ENCODE results near the gene SLC15A3.

Gene SLC15A3

DNA sequence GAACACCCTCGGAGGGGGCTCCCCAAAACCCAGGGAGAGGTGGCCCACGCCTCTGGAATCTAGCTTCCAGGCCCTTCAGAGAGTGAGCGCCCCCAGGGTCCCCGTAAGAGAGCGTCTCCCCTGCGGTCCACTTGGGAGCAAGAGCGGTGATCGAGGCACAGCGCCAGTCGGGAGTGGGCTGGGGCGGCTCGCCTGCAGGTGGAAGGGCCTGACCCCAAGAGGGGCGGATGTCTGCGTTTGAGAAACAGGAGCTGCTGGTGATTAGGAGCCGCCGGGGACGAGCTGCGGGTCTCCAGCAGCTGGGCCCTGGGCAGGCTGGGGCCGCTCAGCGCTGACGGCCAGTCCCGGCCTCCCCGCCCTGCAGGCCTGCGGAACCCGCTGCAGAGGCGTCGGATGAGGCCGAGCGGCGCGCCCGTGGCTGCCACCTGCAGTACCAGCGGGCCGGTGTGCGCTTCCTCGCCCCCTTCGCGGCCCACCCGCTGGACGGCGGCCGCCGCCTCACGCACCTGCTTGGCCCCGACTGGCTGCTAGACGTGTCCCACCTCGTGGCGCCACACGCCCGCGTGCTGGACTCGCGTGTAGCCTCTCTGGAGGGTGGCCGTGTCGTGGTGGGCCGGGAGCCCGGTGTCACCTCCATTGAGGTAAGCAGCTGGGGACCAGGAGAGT is 17.7 kb downstream of the SLC15A3 start:
- no peaks in the 10 kb centered on the region for H3K36me3 ChIP-seq (ENCODE audit: insufficient read depth, low read length)
- TF ChIP-seq EZH2 (IDR thresholded peaks at IDR 0.05; ENCODE audit: borderline replicate concordance, low read depth, low read length, severe bottlenecking): no peak
- TF ChIP-seq, protein P1, sequence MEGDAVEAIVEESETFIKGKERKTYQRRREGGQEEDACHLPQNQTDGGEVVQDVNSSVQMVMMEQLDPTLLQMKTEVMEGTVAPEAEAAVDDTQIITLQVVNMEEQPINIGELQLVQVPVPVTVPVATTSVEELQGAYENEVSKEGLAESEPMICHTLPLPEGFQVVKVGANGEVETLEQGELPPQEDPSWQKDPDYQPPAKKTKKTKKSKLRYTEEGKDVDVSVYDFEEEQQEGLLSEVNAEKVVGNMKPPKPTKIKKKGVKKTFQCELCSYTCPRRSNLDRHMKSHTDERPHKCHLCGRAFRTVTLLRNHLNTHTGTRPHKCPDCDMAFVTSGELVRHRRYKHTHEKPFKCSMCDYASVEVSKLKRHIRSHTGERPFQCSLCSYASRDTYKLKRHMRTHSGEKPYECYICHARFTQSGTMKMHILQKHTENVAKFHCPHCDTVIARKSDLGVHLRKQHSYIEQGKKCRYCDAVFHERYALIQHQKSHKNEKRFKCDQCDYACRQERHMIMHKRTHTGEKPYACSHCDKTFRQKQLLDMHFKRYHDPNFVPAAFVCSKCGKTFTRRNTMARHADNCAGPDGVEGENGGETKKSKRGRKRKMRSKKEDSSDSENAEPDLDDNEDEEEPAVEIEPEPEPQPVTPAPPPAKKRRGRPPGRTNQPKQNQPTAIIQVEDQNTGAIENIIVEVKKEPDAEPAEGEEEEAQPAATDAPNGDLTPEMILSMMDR (IDR thresholded peaks at IDR 0.05; ENCODE audit: borderline replicate concordance, extremely low read depth, low read length, poor library complexity, severe bottlenecking): no peak
- H2AFZ ChIP-seq (ENCODE audit: low read depth, low read length): no peak overlapping the region
- no peak overlapping the region for H3K4me2 ChIP-seq (ENCODE audit: insufficient read depth, low read length)
- no peak overlapping the region for H3K27ac ChIP-seq (ENCODE audit: low read length)
- no peaks in the 10 kb centered on the region for H3K79me2 ChIP-seq (ENCODE audit: insufficient read depth, low read length)
- H4K20me1 ChIP-seq (ENCODE audit: insufficient read depth, low read length): no peaks in the 10 kb centered on the region
- ATAC-seq (ENCODE audit: insufficient read depth, low read depth) (no peak), DNase-seq (no peak)
- no peaks in the 10 kb centered on the region for H3K4me1 ChIP-seq (ENCODE audit: insufficient read depth, low read length)
- H3K4me3 ChIP-seq (ENCODE audit: low read depth in 1 of 2, low read length in 2 of 2): no peak overlapping the region
- H3K27me3 ChIP-seq (ENCODE audit: insufficient read depth, low read length, poor library complexity): peaks cover 3% of the 10 kb centered on the region
- no peaks in the 10 kb centered on the region for H3K9me3 ChIP-seq (ENCODE audit: insufficient read depth, low read length, severe bottlenecking)
- no peak overlapping the region for H3K9ac ChIP-seq (ENCODE audit: low read depth, low read length)

- H3K27me3 ChIP-seq (ENCODE audit: insufficient read depth, low read length, poor library complexity): no peaks in the 10 kb centered on the region
- H2AFZ ChIP-seq (ENCODE audit: low read depth, low read length): no peak overlapping the region
- no peak overlapping the region for H3K4me3 ChIP-seq (ENCODE audit: low read depth in 1 of 2, low read length in 2 of 2)
- H3K4me1 ChIP-seq (ENCODE audit: insufficient read depth, low read length): no peaks in the 10 kb centered on the region
- H3K4me2 ChIP-seq (ENCODE audit: insufficient read depth, low read length): no peak overlapping the region
- no peak for DNase-seq
- H4K20me1 ChIP-seq (ENCODE audit: insufficient read depth, low read length): no peaks in the 10 kb centered on the region
- no peak for TF ChIP-seq EZH2 (IDR thresholded peaks at IDR 0.05; ENCODE audit: borderline replicate concordance, low read depth, low read length, severe bottlenecking)
- TF ChIP-seq, protein P1 (IDR thresholded peaks at IDR 0.05; ENCODE audit: borderline replicate concordance, extremely low read depth, low read length, poor library complexity, severe bottlenecking): no peak
- H3K79me2 ChIP-seq (ENCODE audit: insufficient read depth, low read length): no peaks in the 10 kb centered on the region
- no peaks in the 10 kb centered on the region for H3K36me3 ChIP-seq (ENCODE audit: insufficient read depth, low read length)
- no peak overlapping the region for H3K9ac ChIP-seq (ENCODE audit: low read depth, low read length)
- no peak overlapping the region for H3K27ac ChIP-seq (ENCODE audit: low read length)
- ATAC-seq (ENCODE audit: insufficient read depth, low read depth): no peak
- H3K9me3 ChIP-seq (ENCODE audit: insufficient read depth, low read length, severe bottlenecking): no peaks in the 10 kb centered on the region
These were observed 18.4 kb downstream of the SLC15A3 start for GRCh38 chr11:60933416-60934123.

GRCh38 chr11:60932605-60933356 is 19.2 kb downstream of the SLC15A3 start:
- no peaks in the 10 kb centered on the region for H4K20me1 ChIP-seq (ENCODE audit: insufficient read depth, low read length)
- H3K4me1 ChIP-seq (ENCODE audit: insufficient read depth, low read length): no peaks in the 10 kb centered on the region
- H3K36me3 ChIP-seq (ENCODE audit: insufficient read depth, low read length): no peaks in the 10 kb centered on the region
- no peak overlapping the region for H3K4me3 ChIP-seq (ENCODE audit: low read depth in 1 of 2, low read length in 2 of 2)
- no peak overlapping the region for H3K27ac ChIP-seq (ENCODE audit: low read length)
- no peaks in the 10 kb centered on the region for H3K9me3 ChIP-seq (ENCODE audit: insufficient read depth, low read length, severe bottlenecking)
- DNase-seq (no peak), ATAC-seq (ENCODE audit: insufficient read depth, low read depth) (no peak)
- no peaks in the 10 kb centered on the region for H3K79me2 ChIP-seq (ENCODE audit: insufficient read depth, low read length)
- TF ChIP-seq EZH2 (IDR thresholded peaks at IDR 0.05; ENCODE audit: borderline replicate concordance, low read depth, low read length, severe bottlenecking): no peak
- TF ChIP-seq, protein P1 (IDR thresholded peaks at IDR 0.05; ENCODE audit: borderline replicate concordance, extremely low read depth, low read length, poor library complexity, severe bottlenecking): no peak
- no peak overlapping the region for H2AFZ ChIP-seq (ENCODE audit: low read depth, low read length)
- no peaks in the 10 kb centered on the region for H3K27me3 ChIP-seq (ENCODE audit: insufficient read depth, low read length, poor library complexity)
- no peak overlapping the region for H3K4me2 ChIP-seq (ENCODE audit: insufficient read depth, low read length)
- no peak overlapping the region for H3K9ac ChIP-seq (ENCODE audit: low read depth, low read length)

Data from DND-41 (cell line).